Activated CD4-positive, CD25-positive, alpha-beta regulatory T cell treated with anti-CD3 and anti-CD28 coated beads, Interleukin-2, amount 50 U/mL, for 16 hours (primary cell): Measurements from ENCODE around the gene PRDM8.
"Not testable (repeated sequence)": the region's sequence is repeated elsewhere in the genome, so short reads cannot be mapped to it uniquely, and the experiment has no call there.

Experiments used
- DNase-seq: peaks from one replicate; pipeline ENCODE4 v3.0.0-alpha.2; 2020; ENCODE audit warnings: low read depth, low spot score

The PRDM8 gene

DNA sequence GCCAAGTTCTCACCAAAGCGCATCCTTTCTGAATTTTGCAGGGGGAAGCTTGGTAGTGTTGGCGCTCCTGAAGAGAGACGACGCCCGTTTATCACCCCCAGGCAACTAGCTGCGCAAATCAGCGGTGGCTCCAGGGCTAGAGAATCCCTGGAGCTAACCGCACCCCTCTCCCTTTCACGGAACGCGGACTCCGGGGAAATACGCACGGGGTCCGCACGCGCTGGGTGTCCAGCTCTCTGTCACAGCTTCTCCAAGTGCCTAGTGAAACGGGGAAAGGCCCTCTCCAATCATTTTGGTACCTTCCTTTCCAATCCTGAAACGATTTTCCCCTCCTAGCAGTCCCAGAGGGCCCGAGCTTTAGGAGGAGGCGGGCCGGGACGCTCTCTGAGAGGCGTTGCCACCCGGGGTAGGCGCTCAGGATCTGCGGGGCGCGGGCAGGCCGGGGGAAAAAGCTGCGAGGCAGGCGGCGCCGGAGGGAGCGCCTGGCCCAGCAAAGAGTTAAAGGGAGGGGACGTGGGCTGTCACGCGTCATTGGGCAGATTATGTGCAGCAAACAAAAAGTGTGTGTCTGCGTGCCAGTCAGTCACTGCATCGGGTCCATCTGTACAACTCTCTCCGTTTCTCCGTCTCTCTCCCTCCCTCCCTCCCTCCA, at the start of gene PRDM8:
PRDM8 (plus strand) TSS at position 582 of the 652 bp plus-strand sequence. CDS start 2,578 bp downstream, outside the sequence.
- DNase-seq = no peak

DNA sequence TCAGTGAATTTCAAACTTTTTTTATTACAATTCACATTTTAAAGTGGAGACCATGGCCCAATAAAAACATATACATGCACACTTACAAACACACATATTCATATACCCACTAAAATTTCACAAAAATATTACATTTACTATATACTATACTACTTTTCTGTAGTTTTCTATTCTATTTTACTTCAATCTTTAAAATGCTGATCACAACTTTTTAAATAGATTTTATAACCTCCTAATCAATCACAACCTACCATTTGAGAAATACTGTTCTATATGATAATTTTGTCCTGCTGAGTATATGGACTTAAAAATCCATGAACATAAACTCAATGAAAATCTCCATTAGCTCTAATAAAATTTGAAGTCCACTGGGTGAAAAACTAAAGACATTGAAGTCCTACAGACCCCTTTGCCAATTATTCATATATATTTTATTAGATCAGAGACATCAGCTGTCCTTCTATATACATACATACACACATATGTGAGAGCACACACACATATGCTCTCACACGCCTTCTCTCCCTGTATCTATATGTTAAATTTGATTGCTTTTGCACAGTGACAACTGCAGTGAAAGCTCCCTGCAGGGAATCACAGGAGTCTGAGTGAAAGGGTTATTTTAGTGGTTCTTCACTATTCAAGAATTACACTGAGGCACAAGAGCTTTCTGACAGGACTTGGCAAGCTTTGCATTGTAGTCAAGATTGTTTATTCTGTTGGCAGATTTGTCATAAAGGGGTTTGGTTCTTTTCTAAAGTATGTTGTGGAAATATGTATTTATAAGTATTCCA, 46.7 kb upstream of the PRDM8 start:
- DNase-seq = no peak

DNA sequence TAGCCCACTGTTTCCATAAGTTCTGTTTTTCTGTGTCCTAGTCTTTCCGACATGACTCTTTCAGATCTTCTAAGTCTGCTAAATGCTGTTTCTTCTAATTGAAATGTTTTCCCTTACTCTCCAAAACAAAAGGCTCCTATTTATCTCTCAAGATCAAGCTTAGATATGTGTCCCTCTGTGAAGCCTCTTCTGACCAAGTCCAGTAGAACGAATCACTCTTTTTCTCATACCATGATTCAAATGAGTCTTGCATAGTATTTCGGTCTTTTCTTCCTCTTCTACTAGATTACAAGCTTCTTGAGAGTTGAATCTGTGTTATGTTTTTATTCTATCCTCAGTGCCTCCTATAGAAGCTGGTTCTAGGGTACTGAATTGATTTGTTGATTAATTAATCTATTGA, 45.3 kb upstream of the PRDM8 start:
- no peak for DNase-seq

DNA sequence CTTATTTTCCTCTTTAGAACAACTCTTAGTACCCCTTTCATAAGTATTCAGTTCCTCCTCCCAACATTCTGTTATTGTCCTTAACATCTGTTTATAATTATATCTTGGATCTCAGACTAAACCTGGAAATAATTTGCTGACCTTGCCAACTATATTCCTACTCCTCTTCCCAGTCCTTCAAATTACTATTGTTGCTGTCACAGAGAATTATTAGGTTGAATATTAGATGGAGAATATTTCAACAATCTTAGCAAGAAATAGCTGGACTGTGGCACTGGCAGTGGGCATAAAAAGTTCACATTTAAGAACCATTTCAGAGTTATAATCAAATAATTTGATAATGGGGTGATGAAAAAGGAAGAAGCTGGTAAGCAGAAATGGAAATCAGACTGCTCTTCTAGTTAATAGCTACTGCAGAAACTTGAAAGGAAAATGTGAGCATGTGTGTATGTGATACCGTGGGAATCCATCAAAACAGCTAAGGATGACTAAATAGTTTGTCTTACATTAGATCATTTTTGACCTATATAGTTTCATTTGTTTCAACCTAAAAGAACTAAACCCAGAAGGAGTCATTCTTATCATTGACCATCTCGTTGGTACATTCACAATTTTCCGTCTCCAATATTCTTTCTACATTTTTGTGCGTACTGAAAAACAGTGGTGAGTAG, 43.3 kb upstream of the PRDM8 start:
- DNase-seq = no peak

DNA sequence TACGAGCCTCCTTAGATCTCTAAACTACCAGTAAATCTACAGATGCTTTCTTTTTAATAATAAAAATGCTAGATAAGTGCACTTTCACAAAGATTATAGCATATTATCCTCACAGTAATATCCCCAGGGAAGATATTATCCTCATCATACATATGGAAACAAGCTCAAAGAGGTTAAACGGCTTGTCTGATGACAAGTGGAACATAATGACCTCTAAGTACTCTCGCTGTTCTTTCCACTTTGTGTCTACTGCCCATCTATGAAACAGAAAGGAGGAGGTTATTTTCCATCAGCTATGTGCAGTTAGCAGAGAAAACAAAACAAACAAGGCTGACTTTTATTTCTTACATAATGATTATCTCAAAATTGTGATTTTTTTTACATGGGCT, 42.8 kb upstream of the PRDM8 start:
- DNase-seq = no peak

DNA sequence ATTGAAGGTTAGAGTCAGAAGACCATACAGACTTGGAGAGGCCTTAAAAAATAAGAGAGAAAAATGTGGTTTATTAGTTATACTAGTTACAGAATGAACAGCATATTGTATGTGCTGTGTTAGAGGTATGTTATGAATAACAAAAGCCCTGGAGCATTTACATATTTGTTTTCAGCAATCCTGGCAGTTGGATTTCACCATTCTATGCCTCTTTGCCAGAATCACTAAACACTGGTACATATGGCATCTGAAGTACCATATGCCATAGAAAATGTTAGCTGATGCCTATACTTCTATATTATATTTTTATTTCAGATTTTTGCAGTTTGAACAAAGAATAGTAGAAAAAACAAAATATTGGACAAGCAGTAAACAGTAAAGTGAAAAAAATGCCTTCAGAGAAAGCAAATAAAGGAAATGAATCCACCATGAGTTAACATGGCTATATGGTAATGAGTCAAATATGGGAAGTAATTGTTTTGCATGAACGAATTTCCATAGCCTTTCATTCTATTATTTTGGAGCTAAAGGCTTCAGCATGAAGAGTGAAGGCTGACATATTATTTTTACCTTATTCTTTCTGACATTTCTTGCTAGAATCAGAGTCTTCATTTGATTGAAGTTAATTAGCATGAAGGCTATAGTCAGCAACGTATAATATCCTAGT, 41.9 kb upstream of the PRDM8 start:
- DNase-seq = no peak

DNA sequence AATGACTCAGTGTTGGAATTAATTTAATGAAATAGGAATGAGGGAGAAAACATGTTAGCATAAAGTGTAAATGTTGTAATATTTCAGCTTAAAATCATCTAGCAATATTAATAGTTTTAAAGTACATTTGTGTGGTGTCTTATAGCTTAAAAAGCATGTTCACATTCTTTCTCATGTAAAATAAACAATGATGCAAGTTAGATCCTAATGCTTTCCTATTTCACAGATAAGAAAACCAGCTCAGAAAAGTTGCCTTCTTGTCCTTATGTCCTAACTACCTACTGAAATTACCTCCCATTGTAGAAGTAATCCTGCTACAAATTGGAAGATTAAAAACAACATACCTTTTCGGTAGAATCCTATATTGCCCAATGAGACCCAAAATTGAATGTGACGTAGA, 40.9 kb upstream of the PRDM8 start:
- DNase-seq = no peak

DNA sequence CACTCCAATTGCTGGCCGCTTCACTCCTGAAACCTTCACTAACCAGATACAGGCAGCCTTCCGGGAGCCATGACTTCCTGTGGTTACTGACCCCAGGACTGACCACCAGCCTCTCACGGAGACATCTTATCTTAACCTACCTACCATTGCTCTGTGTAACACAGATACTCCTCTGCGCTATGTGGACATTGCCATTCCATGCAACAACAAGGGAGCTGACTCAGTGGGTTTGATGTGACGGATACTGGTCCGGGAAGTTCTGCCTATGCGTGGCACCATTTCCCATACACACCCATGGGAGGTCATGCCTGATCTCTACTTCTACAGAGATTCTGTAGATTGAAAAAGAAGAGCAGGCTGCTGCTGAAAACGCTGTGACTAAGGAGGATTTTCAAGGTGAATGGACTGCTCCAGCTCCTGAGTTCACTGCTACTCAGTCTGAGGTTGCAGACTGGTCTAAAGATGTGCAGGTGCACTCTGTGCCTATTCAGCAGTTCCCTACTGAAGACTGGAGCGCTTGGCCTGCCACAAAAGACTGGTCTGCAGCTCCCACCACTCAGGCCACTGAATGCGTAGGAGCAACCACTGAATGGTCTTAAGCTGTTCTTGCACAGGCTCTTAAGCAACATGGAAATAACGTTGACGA, 35.8 kb upstream of the PRDM8 start:
- no peak for DNase-seq

DNA sequence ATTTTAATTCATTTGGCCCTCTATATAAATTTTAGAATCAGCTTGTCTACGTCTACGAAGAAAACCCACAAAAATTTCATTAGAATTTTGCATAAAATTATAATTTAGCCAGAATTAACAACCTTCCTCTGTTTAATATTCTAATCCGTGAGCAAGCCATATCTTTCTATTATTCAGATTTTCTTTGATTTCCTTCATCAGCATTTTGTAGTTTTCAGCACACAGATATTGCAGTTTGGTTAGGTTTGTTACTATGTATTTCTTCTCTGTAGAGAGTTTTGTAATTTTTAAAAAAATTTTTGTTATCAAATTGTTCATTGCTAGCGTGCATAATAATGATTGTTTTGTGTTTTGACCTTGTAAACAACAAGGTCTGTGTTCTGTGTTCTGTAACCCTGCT, 34.9 kb upstream of the PRDM8 start:
- no peak for DNase-seq

DNA sequence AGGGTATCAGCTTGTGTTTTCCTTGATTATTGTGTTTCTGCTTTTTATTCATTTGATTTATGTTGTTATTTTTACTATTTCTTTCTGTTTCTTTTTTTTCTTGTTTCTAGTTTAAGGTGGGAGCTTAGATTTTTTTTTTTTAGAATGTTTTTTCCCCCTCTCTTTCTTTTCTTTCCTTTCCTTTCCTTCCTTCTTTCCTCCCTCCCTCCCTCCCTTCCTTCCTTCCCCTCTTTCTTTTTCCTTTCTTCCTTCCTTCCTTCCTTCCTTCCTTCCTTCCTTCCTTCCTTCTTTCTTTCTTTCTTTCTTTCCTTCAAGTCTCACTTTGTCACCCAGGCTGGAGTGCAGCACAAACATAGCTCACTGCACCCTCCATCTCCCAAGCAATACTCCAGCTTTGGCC, 31.4 kb upstream of the PRDM8 start:
- DNase-seq = no peak

DNA sequence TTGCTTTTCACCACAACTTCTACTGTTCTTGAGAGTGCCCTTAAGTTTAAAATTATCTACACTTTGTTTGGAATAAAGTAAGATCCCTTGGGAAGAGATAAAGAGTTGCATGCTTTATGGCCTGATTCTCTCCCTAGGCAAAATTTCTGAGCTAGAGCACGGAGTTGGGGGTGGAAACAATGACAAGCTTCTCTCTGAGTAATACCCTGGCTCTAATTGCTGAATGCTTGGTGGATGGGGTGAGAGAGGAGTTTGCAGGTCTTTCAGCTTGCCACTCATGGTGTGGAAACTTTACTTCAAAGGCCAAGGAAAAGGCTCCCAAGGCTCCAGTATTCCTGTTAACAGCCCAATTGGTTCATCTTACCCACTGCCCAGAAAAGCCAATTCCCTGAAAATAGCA, 26.1 kb upstream of the PRDM8 start:
- DNase-seq = no peak

DNA sequence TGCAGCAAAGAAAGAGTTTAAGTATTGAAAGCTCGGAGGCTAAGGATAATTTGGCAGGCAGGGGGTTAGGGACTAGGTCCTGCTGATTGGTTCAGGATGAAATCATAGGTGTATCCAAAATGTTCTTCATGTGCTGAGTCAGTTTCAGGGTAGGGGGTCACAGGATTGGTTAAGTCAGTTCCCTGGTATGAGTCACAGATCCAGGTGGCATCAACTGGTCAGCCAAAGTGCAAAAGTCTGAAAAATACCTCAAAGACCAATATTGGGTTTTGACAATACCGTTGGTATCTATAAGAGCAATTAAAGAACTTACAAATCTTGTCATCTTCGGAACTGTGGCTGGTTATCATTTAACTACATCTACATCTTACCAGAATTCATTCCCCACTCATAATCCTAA, 25.6 kb upstream of the PRDM8 start:
- no peak for DNase-seq

DNA sequence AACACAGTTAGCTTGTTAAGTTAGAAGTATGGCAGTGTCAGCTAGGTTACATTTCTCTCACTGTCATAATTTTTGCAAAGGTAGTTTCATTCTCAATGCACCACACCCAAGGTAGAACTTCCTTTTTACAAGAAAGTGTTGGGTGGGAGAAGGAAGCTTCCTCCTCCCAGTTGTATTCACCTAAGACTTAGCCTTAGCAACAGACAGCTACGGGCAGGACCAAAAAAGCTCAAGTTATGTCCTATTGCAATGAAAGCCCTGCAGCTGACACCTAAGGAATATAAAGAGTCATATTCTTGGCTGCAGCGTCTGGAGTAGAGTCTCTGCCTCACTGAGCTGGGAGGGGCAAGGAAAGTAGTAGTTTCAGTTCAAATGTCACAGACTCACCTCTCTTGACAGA, 25.1 kb upstream of the PRDM8 start:
- DNase-seq = no peak

DNA sequence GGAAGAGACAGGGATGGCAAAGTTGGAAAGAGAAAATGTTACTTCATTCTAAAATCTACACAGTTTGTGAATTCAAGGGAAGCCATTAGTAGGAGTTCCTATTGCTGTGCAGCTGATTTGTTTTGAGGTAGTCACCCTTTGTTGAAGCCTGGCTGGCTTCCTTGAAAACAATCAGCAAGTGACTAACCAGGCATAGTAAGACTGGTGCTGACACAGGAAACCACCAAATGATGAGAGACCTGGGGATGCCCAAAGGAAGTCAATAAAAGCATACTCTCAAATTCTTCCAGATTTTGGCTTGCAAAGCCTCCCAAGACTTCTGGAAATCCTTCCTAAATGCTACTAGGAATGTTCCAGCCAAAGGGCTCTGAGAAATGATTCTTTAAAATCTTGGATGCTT, 23.9 kb upstream of the PRDM8 start:
- peak; percentile 42 for DNase-seq

DNA sequence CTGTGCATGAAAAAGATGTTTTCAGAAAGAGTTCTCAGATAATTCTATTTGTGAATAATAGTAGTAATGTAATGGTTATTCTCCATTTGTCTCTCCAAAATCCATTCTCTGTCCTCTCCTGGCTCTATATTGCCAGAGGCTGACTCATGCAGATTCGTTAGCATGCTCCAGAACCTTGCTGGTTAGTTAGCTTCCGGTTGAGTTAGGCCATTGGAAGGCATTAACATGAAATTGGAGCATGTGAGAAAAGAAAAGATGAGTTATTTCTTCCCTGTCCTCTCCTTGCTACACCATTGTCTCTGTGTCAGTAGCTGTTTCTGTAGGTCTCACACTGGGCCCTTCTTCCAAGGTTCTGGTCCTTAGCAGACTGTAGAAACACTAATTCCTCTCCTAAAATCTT, 23.5 kb upstream of the PRDM8 start:
- no peak for DNase-seq

DNA sequence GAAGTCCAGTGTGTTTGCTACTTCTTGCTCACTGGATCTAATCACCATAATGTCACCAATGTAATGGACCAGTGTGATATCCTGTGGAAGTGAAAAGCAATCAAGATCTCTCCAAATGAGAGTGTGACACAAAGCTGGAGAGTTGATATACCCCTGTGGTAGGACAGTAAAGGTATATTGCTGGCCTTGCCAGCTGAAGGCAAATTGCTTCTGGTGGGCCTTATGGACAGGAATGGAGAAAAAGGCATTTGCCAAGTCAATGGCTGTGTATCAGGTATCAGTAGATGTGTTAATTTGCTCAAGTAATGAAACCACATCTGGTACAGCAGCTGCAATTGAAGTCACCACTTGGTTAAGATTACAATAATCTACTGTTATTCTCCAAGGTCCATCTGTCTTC, 19.5 kb upstream of the PRDM8 start:
- DNase-seq = not testable (repeated sequence)

DNA sequence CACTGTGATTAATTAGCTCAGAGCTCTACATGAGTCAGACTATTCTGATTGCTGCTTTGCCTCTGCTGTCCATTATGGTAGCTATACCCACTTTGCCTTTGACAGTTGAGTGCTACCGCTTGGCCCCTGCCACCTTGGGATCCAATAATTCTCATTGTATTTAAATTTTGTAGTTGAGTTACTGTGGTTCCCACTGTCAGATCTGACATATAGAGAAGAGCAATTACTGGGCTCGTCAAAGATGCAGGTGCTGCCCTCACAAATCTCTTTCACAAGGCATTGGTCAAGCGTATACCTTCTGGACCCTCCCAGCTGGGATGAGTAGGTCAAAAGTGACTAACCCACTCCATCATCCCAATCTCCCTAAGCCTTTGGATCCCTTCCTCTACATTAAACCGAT, 18.3 kb upstream of the PRDM8 start:
- DNase-seq = no peak

DNA sequence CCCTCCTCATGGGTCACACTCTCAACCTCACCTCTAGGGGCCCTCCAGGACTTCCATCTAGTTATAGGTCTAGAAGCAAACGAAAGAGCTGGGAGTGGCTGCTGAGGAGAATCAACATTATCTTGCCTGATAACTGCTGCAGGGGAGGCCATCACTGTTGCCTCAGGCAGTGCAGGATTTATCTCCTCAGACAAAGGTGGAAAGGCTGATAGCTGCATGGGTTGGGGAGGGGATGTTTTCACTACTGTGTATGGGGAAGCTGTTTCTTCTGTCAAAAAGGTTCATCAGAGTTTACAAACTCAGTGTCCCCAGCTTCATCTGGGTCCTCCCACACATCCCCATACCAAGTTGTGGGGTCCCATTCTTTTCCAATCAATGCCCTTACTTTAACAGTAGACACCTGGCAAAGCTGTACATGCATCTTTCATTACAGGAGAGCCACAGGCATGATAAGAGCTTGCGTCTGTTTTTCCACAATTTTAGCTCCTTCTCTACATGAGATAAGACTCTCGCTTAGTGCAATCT, 17.6 kb upstream of the PRDM8 start:
- DNase-seq = no peak

DNA sequence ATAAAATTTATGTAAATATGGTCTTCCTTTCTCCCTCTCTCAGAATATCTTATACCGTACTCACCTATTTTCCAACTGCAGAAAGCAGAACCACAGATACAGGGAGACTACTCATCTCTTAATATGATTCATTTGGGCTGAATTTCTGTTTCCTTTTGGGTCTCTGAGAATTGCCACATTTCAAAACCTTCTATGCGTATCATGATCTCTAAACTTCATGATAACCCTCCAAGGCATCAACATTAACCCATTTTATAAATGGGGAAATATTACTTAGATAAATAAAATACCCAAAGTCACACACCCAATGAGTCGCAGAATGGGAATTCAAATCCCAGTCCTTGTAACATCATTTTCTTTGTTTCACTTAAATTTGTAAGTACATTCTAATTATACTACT, 16.6 kb upstream of the PRDM8 start:
- no peak for DNase-seq

DNA sequence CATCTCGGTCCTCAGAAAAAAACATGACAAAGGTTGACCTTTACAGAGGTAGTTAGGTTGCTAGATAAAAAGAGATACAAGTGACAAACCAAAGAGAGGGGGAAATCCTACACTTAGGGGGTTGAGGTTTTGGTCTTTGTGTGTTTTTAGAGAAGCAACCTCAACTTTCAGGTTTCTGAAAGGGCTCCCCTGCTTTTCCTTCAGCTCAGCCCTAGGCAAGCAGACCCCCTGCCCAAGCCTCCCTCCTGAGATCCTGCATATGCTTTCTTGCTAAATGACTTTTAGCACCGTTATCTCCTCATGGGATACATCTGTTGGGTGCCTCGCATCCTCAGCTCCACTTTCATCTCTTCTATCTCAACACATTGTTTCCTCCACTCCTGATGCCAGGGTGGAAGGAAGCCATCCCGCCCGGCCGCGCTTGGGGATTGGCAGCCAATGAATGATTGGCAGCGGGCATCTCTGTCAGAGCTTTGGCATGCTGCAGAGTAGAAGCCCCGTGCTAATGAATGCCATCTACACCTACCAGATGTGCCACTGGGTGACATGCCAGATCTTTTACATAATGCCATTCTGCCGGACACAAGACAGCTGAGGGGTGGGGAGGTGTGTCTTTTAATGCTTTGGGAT, 15.0 kb upstream of the PRDM8 start:
- no peak for DNase-seq
